ENCODE measurements around the gene XRCC5. TPM values are rescaled to one million over a fixed set of nuclear protein-coding genes. Genes with fewer than 3 reads are reported as not detected.

Gene XRCC5
- total RNA-seq, 1 experiment from 2014 or later: 424 TPM

GRCh38 chr2:216164576-216164975 is 55.4 kb downstream of the XRCC5 start:
- Histone ChIP-seq H3K9me2 (ENCODE audit: insufficient read depth) (no peaks in the 10 kb centered on the region), H3K4me2 (ENCODE audit: low read length) (no peak overlapping the region), H3K27me3 (ENCODE audit: insufficient read depth, low read length) (no peaks in the 10 kb centered on the region), H3K9me3 (ENCODE audit: control insufficient read depth in 1 of 2, insufficient read depth in 1 of 2, low read depth in 1 of 2, low read length in 2 of 2) (no peaks in the 10 kb centered on the region), H2AFZ (ENCODE audit: low read depth, low read length, poor library complexity, severe bottlenecking) (no peak overlapping the region), H3K9ac (ENCODE audit: low read length) (no peak overlapping the region), H3K79me2 (ENCODE audit: insufficient read depth, low read length) (peaks cover 83% of the 10 kb centered on the region), H3K27ac (ENCODE audit: low read depth, low read length) (no peak overlapping the region), H3K36me3 (ENCODE audit: control insufficient read depth in 1 of 2, insufficient read depth in 2 of 2, low read length in 2 of 2) (peaks cover 55 to 73% of the 10 kb centered on the region in 2 experiments), H3K4me1 (ENCODE audit: control insufficient read depth in 1 of 2, insufficient read depth in 2 of 2, low read length in 2 of 2) (no peaks in the 10 kb centered on the region), H3K4me3 (replicated peaks in 1 of 2; ENCODE audit: low read depth in 1 of 2, low read length in 2 of 2) (no peak overlapping the region), H4K20me1 (ENCODE audit: insufficient read depth) (peaks cover 9% of the 10 kb centered on the region; the same call in 1 of the 2 replicates)
- DNase-seq (ENCODE audit: low read depth, low spot score): no peak
- intact Hi-C loops (cut with micrococcal nuclease): no loop called here
- no peak for ATAC-seq
- ChIA-PET POLR2A (no interaction called here), CTCF (no interaction called here), RAD21 (ENCODE audit: low non-redundant PET in 1 of 2, low total read pairs in 2 of 2, uncharacterized antibody in 2 of 2, unreplicated experiment in 2 of 2) (no interaction called here)
- TF ChIP-seq ATF3 (IDR thresholded peaks at IDR 0.05) (no peak), JUND (IDR thresholded peaks at IDR 0.05) (no peak), ZFX (IDR thresholded peaks at IDR 0.05) (no peak), CBX3 (IDR thresholded peaks at IDR 0.05; ENCODE audit: low read depth) (no peak), EGR1 (IDR thresholded peaks at IDR 0.05; ENCODE audit: low read depth) (no peak), TCF7L2 (IDR thresholded peaks at IDR 0.05; ENCODE audit: borderline replicate concordance, extremely low read depth, insufficient read depth, insufficient read length) (no peak), YY1 (IDR thresholded peaks at IDR 0.05; ENCODE audit: extremely low read depth, insufficient replicate concordance, low read depth, low read length) (no peak), CEBPB (IDR thresholded peaks at IDR 0.05; ENCODE audit: low read depth) (no peak), POLR2AphosphoS5 (IDR thresholded peaks at IDR 0.05; ENCODE audit: low read depth, low read length) (no peak)
- TF ChIP-seq, protein P1, sequence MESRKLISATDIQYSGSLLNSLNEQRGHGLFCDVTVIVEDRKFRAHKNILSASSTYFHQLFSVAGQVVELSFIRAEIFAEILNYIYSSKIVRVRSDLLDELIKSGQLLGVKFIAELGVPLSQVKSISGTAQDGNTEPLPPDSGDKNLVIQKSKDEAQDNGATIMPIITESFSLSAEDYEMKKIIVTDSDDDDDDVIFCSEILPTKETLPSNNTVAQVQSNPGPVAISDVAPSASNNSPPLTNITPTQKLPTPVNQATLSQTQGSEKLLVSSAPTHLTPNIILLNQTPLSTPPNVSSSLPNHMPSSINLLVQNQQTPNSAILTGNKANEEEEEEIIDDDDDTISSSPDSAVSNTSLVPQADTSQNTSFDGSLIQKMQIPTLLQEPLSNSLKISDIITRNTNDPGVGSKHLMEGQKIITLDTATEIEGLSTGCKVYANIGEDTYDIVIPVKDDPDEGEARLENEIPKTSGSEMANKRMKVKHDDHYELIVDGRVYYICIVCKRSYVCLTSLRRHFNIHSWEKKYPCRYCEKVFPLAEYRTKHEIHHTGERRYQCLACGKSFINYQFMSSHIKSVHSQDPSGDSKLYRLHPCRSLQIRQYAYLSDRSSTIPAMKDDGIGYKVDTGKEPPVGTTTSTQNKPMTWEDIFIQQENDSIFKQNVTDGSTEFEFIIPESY (IDR thresholded peaks at IDR 0.05; ENCODE audit: extremely low read depth, insufficient replicate concordance, low read length): no peak
- BruUV-seq (replicated peaks): no TSS peak

Measured in HCT116 (cell line).